HCT116 (cell line): ENCODE results near the gene ADRA1B. TPM values are rescaled to one million over a fixed set of nuclear protein-coding genes. Genes with fewer than 3 reads are reported as not detected.
A peak's percentile ranks its signal among the peaks of the same experiment; 100 is the strongest.
"Not testable (repeated sequence)": the region's sequence is repeated elsewhere in the genome, so short reads cannot be mapped to it uniquely, and the experiment has no call there.

ENCODE experiments used
- ATAC-seq: fragments of 200-7000 bp; cut with Tn5 transposase; 2 replicates; pipeline ENCODE4 v1.9.1; 2020; ENCODE audit warnings: mild to moderate bottlenecking, moderate library complexity
- BruUV-seq: library from RNA; stranded (reverse); fragments of 400-500 nt; replicated peaks from 2 replicates; lab custom pipeline; 2021; lab: Mats Ljungman, UMichigan
- CTCF ChIA-PET: fragments of 300-600 bp; sonication (Branson Sonifier 250); formaldehyde crosslinking; loops from one replicate; lab custom pipeline; 2021; ENCODE audit warnings: antibody characterized with exemption; lab: Charles Lee
- POLR2A ChIA-PET: fragments of 300-600, 350-600 bp; sonication (Branson Sonifier 250); formaldehyde crosslinking; loops from one replicate; lab custom pipeline; 2021; ENCODE audit warnings: antibody characterized with exemption; lab: Charles Lee
- RAD21 ChIA-PET, 2 experiments: fragments of 300-600 bp; sonication (Branson Sonifier 250); formaldehyde crosslinking; loops; one replicate each; lab custom pipeline; 2023; ENCODE audit warnings: low total read pairs in 2 of 2; ENCODE audit not compliant: uncharacterized antibody in 2 of 2, unreplicated experiment in 2 of 2, low non-redundant PET in 1 of 2; lab: Charles Lee
- DNase-seq: peaks from one replicate; pipeline ENCODE4 v3.0.0-alpha.2; 2010; ENCODE audit warnings: low read depth, low spot score
- H2AFZ ChIP-seq: fragments of 200-600 bp; shearing (Covaris generic), sonication (generic); 2 replicates; pipeline ENCODE4 v1.6.1; 2017; ENCODE audit warnings: low read depth, mixed run types, mixed read lengths, antibody characterized with exemption, low read length; ENCODE audit not compliant: poor library complexity, severe bottlenecking
- H3K27ac ChIP-seq: 2 replicates; pipeline ENCODE4 v1.5.1; 2012; ENCODE audit warnings: low read depth, low read length
- H3K27me3 ChIP-seq: fragments of 200-600 bp; sonication (generic); 2 replicates; pipeline ENCODE4 v1.6.1; 2016; ENCODE audit warnings: mixed run types, low read length, mixed read lengths; ENCODE audit not compliant: insufficient read depth
- H3K36me3 ChIP-seq, 2 experiments: fragments of 200-500 bp in 1 of 2; fragments of 200-600 bp in 1 of 2; sonication (Bioruptor generic) in 1 of 2; sonication (generic) in 1 of 2; 2 replicates each; pipeline versions ENCODE4 v1.5.1 to v1.6.1; 2014 to 2016; ENCODE audit warnings: low read length in 2 of 2, inconsistent platforms in 1 of 2, mixed read lengths in 1 of 2, mixed run types in 1 of 2; ENCODE audit not compliant: insufficient read depth in 2 of 2, control insufficient read depth in 1 of 2
- H3K4me1 ChIP-seq, 2 experiments: fragments of 200-600 bp in 1 of 2; sonication (generic) in 1 of 2; 2 replicates each; pipeline versions ENCODE4 v1.5.1 to v1.6.1; 2012 to 2017; ENCODE audit warnings: low read length in 2 of 2, inconsistent platforms in 1 of 2, mild to moderate bottlenecking in 1 of 2, mixed read lengths in 1 of 2, mixed run types in 1 of 2, moderate library complexity in 1 of 2; ENCODE audit not compliant: insufficient read depth in 2 of 2, control insufficient read depth in 1 of 2
- H3K4me2 ChIP-seq: fragments of 200-600 bp; sonication (generic); 2 replicates; pipeline ENCODE4 v1.6.1; 2017; ENCODE audit warnings: mixed run types, low read length, mixed read lengths
- H3K4me3 ChIP-seq, 2 experiments: fragments of 200-600 bp in 1 of 2; sonication (generic) in 1 of 2; replicated peaks in 1 of 2; 2 replicates each; pipeline ENCODE4 v1.5.1; 2011 to 2016; ENCODE audit warnings: low read length in 2 of 2, control low read depth in 1 of 2, low read depth in 1 of 2, mild to moderate bottlenecking in 1 of 2, mixed read lengths in 1 of 2, mixed run types in 1 of 2
- H3K79me2 ChIP-seq: fragments of 200-600 bp; sonication (generic); 2 replicates; pipeline ENCODE4 v1.6.1; 2017; ENCODE audit warnings: mild to moderate bottlenecking, mixed run types, low read length, moderate library complexity, mixed read lengths; ENCODE audit not compliant: insufficient read depth
- H3K9ac ChIP-seq: fragments of 200-600 bp; sonication (generic); 2 replicates; pipeline ENCODE4 v1.6.1; 2016; ENCODE audit warnings: low read length, mixed read lengths
- H3K9me2 ChIP-seq: fragments of 200-600 bp; sonication (generic), shearing (Covaris generic); 2 replicates; pipeline ENCODE4 v1.6.1; 2017; ENCODE audit warnings: mixed run types, mild to moderate bottlenecking, moderate library complexity; ENCODE audit not compliant: insufficient read depth
- H3K9me3 ChIP-seq, 2 experiments: fragments of 200-500 bp in 1 of 2; fragments of 200-600 bp in 1 of 2; sonication (Bioruptor generic) in 1 of 2; sonication (generic) in 1 of 2; 2 replicates each; pipeline ENCODE4 v1.6.1; 2014 to 2017; ENCODE audit warnings: low read length in 2 of 2, mixed read lengths in 2 of 2, inconsistent platforms in 1 of 2, low read depth in 1 of 2, mild to moderate bottlenecking in 1 of 2, mixed run types in 1 of 2, moderate library complexity in 1 of 2; ENCODE audit not compliant: control insufficient read depth in 1 of 2, insufficient read depth in 1 of 2
- H4K20me1 ChIP-seq: fragments of 200-600 bp; sonication (generic), shearing (Covaris generic); 2 replicates; pipeline ENCODE4 v1.6.1; 2017; ENCODE audit warnings: mixed run types, mild to moderate bottlenecking, moderate library complexity; ENCODE audit not compliant: insufficient read depth
- ELF1 ChIP-seq: IDR thresholded peaks from 2 replicates; pipeline ENCODE4 v1.6.1; 2012; ENCODE audit warnings: low read depth, borderline replicate concordance
- FOSL1 ChIP-seq: IDR thresholded peaks from 2 replicates; pipeline ENCODE4 v1.6.1; 2012; ENCODE audit warnings: low read depth
- JUND ChIP-seq: IDR thresholded peaks from 2 replicates; pipeline ENCODE4 v1.6.1; 2012
- POLR2A ChIP-seq: IDR thresholded peaks from 2 replicates; pipeline ENCODE4 v1.7.0; 2011; ENCODE audit warnings: borderline replicate concordance; ENCODE audit not compliant: insufficient read depth, insufficient read length; ENCODE audit errors: extremely low read depth
- SIN3A ChIP-seq: IDR thresholded peaks from 2 replicates; pipeline ENCODE4 v1.6.1; 2012; ENCODE audit warnings: low read depth
- SP1 ChIP-seq: IDR thresholded peaks from 2 replicates; pipeline ENCODE4 v1.6.1; 2012; ENCODE audit warnings: low read depth
- intact Hi-C: fragments of 100-400 bp; cut with micrococcal nuclease; formaldehyde crosslinking; loops from 2 replicates; pipeline ENCODE4 v1.10.0; 2022
- total RNA-seq: library from RNA; stranded (reverse); gene quantifications from one replicate; pipeline ENCODE4 v1.2.1, GENCODE V29; 2021; ENCODE audit not compliant: unreplicated experiment
- TF ChIP-seq, protein P1 (sequence below): IDR thresholded peaks from 2 replicates; pipeline ENCODE4 v1.6.1; 2012

The ADRA1B gene
- total RNA-seq, 1 experiment from 2014 or later = not detected

- ATAC-seq, H3K4me1 ChIP-seq, H3K36me3 ChIP-seq, H4K20me1 ChIP-seq, H3K9ac ChIP-seq, RAD21 ChIA-PET, H3K79me2 ChIP-seq, POLR2A ChIA-PET, H3K4me3 ChIP-seq, DNase-seq, H3K4me2 ChIP-seq, CTCF ChIA-PET, H3K27me3 ChIP-seq, BruUV-seq, H3K9me3 ChIP-seq, H3K27ac ChIP-seq, H3K9me2 ChIP-seq, H2AFZ ChIP-seq: not testable (repeated sequence)
- intact Hi-C loops = loop anchor here (1.0 kb wide), 1 partner anchor 449 kb away; no protein-coding TSS in a partner anchor
Observed at GRCh38 chr5:159965838-159966128, 49.5 kb downstream of the ADRA1B start.

DNA sequence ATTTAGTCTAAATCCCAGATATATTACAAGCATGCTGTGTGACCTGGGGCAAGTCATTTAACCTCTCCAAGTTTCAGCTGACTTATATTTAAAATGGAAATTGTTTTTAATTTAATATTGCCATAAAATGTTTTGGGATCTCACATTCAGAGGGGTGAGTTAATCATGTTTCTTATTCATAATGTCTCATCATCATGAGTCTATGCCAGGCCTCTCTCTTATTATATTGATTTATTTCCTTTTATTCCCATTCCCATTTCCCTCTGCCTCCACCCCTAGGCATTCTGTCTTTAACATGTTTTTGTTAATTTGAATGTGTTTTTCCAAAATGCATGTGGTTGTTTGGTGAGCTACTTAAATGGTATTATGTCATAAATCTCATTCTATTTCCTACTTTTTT is 53.7 kb downstream of the ADRA1B start:
- no peak overlapping the region for H3K4me2 ChIP-seq
- H3K79me2 ChIP-seq = no peaks in the 10 kb centered on the region
- RAD21 ChIA-PET = no interaction called here
- no TSS peak for BruUV-seq
- H3K9ac ChIP-seq = no peak overlapping the region
- no peaks in the 10 kb centered on the region for H3K27me3 ChIP-seq
- intact Hi-C loops = no loop called here
- no peaks in the 10 kb centered on the region for H4K20me1 ChIP-seq
- TF ChIP-seq ELF1 (no peak), JUND (no peak), FOSL1 (no peak), SP1 (no peak), POLR2A (no peak), SIN3A (no peak)
- TF ChIP-seq, protein P1, sequence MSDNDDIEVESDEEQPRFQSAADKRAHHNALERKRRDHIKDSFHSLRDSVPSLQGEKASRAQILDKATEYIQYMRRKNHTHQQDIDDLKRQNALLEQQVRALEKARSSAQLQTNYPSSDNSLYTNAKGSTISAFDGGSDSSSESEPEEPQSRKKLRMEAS = no peak
- CTCF ChIA-PET = no interaction called here
- POLR2A ChIA-PET = no interaction called here
- no peak for DNase-seq
- H3K9me2 ChIP-seq = no peaks in the 10 kb centered on the region
- H2AFZ ChIP-seq = peak overlapping the region; percentile 60
- H3K9me3 ChIP-seq = no peaks in the 10 kb centered on the region
- no peak for ATAC-seq
- peaks cover 0 to 17% of the 10 kb centered on the region in 2 experiments; a peak in 2 of 4 replicates for H3K4me1 ChIP-seq
- no peaks in the 10 kb centered on the region for H3K36me3 ChIP-seq
- H3K4me3 ChIP-seq = no peak overlapping the region
- H3K27ac ChIP-seq = no peak overlapping the region
